ENCODE measurements around the gene MGMT.

MGMT gene

DNA sequence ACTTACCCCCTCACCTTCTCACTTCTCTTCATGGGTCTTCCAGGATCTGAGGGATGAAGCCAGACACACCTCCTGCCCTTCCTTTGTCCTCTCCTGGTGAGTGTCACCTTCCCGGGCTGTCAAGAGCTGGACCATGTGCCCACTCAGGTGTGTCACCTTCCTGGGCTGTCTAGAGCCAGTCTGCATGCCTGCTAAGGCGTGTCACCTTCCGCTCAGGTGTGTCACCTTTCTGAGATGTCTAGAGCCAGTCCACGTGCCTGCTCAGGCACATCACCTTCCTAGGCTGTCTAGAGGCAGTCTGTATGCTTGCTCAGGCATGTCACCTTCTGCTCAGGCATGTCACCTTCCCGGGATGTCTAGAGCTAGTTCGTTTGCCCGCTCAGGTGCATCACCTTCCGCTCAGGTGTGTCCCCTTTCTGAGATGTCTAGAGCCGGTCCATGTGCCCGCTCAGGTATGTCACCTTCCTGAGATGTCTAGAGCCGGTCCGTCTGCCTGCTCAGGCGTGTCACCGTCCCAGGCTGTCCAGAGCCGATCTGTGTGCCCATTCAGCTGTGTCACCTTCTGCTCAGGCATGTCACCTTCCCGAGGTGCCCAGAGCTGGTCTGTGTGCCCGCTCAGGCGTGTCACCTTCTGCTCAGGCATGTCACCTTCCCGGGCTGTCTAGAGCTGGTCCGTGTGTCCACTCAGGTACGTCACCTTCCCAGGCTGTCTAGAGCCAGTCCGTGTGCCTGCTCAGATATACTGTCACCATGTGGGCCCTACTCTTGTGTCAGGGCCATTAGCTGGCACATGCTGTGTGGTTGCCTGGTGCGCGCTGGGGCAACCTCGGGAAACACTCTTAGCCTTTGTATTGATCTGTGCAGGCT, 251.7 kb downstream of the MGMT start:
- DNase-seq = no peak

DNA sequence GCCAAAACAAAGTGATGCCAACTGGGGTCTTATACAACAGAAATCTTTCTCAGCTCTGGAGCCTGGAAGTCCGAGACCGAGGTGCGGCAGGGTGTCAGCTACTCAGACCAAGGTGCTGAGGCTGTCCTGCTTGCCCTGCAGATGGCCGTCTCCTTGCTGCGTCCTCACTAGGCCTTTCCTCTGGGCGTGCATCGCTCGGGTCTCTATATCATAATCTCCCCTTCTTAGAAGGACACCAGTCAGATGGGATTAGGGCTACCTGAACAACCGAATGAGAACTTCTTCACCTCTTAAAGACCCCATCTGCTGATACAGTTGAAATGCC, 252.3 kb downstream of the MGMT start:
- DNase-seq = no peak

DNA sequence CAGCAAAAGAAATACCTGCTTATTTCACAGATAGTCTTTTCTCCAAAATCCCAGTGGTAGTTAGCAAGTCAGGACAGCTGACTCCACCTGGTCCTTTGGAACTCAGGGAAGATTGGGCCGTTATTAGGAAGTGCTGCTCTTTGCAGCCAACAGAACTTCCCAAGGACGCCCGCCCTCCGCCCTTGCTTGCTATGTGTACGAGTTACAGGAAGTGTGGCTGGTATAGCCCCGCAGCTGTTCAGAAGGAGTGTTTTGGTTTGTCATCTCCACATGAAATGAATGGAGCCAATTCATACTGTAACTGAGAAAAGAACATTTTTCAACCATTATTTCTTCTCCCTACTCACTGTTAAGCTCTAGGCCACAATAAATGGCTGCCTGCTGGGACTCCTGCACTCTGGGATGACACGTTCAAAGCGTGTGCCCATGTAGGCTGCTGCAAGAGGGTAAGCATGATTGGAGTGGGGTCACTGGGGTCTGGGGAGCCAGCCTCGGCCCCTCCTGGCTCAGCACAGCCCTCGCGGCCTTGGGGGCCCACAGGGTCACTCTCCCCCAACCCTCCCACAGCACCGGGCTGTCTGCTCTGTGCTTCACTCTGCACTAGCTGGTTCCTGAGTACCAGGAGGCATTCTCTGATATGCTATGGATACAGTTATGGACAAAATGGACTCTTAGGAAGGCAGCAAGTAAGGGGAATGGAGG, 253.0 kb downstream of the MGMT start:
- DNase-seq = no peak

DNA sequence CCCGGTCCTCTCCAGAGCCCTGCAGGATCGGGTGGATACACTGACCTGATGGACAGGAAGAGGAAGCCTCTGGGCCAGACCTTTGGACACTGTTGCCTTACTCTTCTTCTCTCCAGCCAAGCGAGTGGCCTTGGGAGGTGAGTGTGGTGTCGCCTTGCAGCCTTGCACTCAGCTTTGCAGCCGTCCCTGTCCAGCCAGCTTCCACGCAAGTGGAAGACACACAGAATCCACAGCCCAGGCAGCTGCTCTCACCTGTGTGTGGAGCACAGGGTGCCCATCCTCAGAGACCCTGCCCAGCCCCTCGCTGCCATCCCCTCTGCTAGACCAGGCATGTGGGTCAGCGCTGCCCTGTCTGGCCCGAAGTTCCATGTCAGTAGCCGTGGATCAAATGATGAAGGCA, 258.0 kb downstream of the MGMT start:
- no peak for DNase-seq

DNA sequence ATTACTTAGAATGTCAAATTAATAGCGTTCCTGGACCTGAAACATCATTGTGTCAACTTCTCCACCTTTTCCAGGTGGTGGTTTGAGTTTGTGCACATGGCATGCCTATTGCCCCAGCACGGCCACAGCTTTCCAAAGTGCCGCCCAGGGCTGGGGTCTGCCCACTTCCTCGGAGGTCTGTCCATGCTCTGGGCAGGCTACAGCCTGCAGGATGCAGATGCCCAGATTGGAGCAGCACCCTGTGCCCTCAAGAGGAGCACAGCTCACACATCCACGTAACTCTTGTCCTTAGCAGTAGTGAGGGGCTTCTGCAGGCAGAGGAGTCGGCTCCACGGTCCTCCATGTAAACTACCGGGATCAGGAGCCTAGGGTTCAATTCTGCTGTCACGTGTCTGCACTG, 258.4 kb downstream of the MGMT start:
- no peak for DNase-seq

DNA sequence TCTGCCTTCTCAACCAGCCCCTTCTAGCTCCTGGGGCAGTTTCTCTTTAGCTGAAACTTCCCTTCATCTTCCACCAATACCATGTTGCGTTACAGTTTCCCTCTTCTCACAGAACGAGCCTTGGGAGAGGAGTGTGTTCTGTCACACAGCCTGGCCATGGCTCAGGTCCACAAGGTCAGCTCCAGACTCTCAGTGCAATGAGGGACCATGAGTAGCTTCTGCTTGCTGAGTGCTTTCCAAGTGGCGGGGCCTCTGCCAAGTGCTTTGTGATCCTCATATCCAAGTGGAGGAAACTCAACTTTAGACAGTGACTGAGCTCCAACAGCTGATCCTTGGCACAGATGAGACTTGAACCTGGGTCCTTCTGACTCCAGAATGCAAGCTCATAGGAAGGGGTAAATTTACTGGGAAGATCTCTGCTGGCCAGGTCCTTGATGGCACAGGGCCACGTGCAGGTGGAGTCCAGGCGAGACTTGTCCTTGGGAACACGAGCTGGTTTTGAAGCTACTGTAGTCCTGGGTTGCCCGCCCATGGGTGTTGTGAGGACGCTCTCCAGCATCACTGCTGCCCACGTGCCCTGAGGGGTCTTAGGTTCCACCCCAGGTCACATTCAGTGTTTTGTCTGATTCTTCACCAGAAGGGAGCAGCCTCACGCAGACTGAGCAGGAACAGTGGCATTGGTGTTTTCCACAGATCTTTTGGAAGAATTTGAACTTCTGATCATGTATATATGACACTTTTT, 259.0 kb downstream of the MGMT start:
- DNase-seq = no peak

DNA sequence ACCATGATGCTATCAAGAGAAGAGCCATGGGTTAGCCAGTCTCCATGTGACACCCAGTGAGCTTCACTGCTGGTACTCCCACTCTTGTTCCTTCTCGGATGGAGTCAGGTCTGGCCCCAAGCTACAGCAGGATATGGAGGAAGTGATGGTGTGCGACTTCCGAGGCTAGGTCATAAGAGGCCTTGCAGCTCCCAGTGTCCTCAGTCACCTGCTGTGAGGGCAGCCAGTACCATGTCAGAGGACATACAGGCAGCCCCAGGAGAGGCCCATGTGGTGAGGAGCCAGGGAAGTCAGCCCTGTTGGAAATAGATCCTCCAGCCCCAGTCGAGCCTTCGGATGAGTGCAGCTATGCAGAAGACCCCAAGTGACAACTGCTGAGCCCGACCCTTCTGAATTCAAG, 260.0 kb downstream of the MGMT start:
- DNase-seq = no peak

DNA sequence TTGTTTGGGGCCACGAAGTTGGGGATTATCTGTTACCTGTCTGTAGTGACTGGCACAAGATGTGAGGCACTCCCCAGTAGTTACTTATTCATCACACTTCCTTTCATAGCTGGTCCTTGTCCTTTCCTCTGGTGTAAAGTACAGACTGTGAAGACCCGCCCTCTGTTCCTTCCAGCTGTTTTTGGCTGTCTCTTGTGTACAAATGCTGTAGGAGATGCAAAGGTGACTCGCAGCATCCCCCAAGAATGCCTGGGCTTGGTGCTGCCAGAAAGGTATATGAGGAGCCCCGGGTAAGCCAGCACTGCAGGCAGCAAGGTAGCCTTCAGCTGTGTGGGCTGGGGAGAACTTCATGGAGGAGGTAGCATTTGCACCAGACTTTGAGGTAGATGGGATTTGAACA, 260.5 kb downstream of the MGMT start:
- DNase-seq = no peak

DNA sequence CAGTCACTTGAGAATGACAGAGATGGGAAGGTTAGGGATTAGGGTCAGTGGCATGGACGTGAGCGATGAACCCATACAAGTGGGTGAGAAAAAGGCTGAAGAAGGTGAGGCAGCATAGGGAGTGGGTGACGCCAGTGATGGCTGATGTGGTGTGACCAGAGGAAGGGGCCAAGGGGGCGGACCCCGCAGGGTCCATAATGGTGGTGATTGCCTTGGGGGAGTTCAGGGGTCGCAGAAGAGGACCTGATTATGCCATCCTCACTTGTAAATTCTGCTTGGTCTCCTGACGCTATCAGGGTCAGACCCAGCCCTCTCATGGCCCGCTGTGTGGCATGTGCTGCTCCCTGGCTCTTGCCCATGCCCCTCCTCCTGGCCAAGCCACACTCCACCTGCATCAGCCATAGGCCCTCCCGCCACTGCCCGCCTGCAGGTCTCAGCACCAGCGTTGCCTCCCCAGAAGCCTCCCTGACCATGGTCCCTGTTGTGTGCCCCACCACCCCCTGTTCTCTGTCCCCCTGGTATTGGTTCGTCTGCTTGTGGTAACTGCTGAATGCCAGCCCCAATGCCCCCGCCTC, 261.3 kb downstream of the MGMT start:
- no peak for DNase-seq

DNA sequence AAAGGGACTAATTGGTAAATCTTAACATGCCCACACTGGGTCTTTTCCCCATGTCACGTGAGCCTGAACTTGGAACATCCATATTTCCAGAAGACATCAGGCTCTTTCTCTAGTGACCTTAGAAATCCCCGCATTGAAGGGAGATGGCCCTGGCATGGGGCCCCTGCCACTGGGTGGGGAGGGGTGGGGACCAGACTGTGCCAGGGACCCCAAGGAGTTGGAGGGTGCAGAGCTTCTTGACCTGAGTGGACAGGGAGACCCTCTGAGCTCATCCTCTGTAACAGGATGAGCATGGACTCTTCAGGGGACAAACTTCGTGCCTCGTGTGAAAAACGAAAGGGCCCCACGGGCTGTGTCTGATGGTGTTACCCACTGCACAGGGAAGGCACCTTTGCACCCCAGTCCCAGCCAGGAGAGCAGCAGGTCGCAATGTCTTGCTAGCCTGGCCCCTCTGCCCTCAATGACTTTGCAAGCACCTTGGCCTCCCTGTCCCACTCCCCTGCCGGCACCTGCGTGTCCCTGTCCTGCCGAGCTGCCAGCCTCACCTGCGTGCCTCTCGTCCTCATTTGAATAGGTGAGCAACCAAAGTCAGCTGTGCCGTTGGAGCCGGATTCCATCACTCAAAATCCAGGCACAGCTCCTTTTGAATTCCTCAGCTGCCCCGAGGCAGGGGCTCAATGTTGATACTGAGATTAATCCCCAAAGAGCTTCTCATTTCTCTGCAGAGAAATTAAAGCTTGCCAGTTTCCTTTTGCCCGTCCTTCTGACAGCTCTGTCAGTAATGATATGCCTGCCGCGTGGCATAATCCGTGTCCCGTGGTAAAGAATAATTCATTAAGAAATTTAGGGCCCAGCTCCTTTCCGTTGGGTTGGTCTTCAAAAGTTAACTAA, 262.1 kb downstream of the MGMT start:
- DNase-seq = no peak

DNA sequence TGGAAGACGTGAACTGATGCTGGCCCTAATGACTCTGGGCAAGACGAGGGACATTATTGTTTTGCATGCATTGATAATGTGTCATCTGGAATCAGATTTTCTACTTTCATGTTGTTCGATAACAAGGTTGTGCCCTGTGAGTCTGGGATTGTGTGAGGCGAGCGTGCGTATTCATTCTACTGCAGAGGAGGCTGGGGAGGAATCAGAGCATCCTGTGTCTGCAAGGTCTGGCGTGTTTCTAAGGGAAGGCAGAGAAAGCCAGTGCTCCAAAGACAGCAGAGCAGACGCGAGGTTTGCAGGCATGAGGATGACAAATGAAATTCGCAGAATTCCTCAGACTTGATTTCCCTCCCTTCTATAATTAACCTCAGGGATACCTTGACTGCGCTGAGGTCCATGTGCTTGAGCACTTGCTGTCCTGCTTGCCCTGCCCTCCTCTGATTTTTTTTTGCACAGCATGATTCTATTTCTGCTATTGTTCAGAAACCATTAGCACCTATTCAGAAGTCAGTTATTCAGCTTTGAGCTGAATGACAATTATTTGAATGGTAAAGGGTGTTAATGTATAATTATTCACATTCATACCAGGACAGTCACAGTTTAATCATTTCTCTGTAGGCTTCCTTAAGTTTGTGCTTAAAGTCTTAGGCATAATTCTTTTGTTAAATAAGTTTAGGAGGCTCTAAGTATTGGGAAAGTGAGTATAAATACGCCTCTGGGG, 263.4 kb downstream of the MGMT start:
- no peak for DNase-seq

DNA sequence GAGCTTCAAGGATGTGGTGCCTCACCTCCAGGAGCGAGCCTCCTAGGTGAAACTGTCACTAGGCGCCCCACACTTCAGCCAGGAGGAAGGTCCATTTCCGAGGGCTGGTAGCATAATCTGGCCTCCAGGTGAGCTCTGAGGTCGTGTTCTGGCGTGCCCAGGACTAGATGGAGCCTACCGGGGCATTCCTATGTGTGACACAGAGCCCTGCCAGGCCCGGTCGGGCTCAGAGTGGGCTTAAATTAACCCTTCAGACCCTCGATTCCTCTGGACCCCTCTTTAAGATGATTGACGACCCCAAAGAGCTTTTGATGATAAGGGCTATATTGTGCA, 263.9 kb downstream of the MGMT start:
- DNase-seq = no peak

DNA sequence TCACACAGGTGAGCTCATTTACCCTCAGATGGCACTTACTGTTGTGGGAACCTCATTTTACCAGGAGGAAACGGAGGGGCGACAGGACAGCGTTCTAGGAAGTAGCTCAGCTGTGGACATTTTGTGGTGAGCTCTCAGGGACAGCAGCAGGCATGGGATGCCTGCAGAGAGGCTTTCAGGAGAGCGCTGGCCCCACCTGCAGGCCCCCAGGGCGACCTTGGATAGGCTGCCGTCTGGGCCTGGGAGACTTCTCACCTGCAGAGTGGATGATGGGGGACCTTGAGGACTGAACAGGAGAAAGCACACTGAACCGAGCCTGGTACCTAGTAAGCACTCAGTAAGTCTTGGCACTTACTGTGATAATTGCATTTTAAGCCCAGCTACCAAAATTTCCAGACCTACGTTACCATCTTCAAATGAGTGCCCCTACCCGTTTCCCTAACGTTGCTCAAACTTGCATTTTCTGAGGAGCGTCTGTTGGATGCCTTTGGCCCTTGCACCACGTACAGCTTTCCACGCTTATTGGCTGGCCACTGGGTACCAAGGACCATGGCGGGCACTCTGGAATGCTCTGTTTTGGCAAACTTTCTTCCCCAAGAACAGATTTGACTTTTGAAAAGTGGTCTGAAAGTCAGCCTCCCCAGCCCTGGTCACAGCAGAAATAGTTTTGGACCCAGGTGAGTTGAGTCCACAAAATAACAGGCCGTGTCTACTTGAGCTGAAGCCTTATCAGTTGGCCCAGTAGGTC, 273.7 kb downstream of the MGMT start:
- DNase-seq = no peak

DNA sequence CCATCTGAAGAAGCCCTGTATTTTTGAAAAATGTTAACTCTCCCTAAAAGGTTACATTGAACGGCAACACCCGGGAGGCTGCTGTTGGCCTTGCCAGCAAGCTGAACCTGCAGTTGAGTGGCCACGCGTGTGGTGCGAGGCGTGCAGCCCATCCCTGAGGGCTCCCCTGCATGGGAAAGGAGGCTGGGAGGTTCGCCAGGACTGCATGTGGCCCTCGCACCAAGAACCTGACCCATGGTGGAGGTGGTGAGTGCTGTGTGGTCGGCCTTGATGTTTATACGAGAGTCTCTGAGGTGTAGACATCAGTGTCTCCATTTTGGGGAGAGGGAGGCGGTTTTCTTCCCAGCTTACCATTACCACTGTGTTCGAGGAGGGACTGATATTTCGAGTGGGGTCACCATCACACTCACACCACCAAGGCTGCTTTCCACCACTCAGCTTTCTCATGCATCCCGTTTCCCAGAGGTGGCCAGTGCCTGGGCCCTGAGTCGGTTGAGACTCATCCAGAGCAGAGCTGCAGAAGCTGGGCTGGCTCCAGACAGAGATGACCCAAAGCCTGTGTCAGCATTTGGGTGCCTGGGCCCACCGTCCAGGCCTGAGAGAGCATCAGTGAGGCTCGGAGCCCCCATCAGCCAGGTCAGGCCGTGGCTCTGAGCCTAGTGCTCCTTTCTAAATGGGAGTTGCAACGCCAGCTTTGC, 274.4 kb downstream of the MGMT start:
- no peak for DNase-seq

DNA sequence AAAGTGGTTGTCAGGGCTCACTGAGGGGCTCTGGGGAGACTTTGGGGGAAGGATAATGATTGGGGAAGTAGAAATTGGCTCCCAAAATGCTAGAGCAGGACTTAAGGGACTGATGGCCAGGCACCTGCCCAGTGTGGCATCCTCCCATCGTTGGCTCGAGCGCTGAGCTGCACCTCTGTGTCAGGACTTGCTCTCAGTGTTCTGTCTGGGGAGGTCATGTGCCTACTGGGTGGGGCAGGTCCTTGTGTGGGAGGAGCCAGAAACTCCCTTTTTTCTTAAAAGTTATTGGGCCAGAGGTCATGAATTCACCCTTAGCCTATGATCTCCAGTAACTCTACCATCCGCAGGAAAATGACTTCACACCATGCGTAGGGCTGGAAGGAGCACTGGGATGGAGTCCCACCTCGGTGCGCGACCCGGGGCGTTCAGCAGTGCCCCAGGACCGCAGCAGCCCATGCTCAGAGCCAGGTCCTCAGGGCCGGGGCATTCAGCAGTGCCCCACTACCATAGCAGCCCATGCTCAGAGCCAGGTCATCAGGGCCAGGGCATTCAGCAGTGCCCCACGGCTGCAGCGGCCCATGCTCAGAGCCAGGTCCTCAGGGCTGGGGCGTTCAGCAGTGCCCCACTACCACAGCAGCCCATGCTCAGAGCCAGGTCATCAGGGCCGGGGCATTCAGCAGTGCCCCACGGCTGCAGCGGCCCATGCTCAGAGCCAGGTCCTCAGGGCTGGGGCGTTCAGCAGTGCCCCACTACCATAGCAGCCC, 275.1 kb downstream of the MGMT start:
- no peak for DNase-seq

DNA sequence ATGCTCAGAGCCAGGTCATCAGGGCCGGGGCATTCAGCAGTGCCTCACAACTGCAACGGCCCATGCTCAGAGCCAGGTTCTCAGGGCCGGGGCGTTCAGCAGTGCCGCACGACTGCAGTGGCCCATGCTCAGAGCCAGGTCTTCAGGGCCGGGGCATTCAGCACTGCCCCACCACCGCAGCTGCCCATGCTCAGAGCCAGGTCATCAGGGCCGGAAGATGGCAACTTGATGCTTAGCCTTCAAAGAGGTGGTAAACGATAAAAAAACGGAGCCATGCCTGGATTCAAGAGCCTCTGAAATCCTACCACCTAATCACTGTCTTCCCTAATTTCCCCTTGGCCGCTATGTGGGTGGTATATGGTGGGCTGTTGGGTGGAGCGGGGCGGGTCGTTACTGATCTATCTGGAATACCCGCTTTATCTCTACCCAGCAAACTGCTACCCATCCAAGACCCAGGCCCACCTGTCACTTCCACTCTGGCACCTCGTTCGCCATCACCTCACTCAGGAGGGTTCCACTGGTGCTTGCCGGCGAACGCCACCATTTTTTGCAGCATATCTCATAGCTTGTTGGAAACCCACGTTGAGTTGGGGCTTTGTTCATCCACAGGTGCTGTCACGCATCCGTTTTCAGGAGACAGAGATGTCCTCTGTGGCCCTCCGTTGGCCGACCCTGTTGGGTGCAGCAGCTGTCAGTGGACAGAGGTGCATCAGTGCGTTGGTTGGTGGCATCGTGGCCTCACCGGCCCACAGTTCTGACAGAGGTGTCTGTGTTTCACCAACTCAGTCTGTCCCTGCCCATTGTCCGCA, 275.9 kb downstream of the MGMT start:
- DNase-seq = no peak

DNA sequence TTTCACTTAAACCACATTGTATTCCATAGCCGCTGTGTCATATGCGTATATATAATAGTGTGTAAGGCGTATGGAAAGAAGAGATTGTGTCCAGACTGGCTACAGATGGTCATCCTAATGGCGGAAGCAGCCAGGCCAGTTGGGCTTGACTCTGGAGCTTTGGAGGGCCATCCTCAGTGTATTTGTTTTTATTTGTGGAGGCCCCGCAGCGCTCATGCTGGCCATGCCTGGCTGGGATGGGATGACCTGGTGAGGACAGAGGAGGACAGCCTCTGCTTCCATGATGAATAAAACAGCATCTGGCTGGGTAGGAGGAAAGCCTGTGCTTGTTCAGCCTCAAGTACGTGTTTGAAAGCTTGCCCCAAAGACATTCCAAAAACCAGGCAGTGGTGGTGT, 276.7 kb downstream of the MGMT start:
- DNase-seq = no peak

DNA sequence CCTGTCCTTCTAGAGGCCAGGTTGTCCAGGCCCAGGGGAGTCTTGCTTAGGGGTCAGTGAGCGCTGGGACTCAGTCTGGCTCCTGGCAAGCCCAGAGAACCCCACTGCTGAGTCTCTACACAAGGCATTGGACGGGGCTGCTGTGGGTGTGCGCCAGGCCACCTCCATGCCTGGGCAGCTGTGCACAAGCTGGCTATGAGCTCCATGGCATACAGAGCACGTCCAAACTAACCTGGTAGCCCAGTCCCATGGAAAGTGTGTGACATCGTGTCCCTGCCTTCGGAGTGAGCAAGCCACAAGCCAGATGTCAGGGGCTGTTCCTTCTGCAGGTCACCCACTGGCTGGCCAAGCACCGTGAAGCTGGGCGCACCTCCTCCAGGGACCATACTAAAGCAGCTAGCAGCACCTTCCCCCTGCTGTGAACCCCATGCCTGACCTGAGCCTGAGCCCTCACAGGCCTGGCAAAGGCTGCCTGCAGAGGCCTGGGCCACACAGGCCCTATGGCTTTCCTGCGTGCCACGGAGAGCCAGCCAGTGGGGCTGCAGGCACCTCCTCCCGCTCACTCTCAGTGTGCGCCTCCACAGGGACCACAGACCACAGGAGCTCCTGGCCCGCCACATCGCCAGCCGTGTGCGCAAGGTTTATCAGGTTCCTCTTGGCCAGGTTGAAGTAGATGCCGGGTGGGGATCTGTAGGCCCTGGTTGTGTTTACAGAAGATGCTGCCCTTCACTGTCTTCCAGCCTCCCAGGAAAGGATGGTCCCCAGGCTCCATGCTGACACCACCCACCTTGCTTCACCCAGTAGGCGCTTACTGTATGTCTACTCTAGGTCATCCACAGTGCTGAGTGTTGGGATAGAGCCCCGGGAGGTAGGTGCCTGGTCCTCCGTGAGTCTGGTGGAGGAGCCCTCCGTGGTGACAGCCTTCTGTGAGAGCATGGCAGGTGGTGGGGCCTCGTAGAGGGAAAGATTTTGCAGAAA, 277.4 kb downstream of the MGMT start:
- no peak for DNase-seq
